HG03139 (cell line): ENCODE measurements around the gene TOR1B.
A peak's percentile ranks its signal among the peaks of the same experiment; 100 is the strongest.
"Not testable (repeated sequence)": the region's sequence is repeated elsewhere in the genome, so short reads cannot be mapped to it uniquely, and the experiment has no call there.

Experiments
- ATAC-seq: cut with Tn5 transposase; IDR thresholded peaks from one replicate; pipeline ENCODE4 v1.9.1; 2021; ENCODE audit not compliant: unreplicated experiment

The TOR1B gene, protein sequence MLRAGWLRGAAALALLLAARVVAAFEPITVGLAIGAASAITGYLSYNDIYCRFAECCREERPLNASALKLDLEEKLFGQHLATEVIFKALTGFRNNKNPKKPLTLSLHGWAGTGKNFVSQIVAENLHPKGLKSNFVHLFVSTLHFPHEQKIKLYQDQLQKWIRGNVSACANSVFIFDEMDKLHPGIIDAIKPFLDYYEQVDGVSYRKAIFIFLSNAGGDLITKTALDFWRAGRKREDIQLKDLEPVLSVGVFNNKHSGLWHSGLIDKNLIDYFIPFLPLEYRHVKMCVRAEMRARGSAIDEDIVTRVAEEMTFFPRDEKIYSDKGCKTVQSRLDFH

DNA sequence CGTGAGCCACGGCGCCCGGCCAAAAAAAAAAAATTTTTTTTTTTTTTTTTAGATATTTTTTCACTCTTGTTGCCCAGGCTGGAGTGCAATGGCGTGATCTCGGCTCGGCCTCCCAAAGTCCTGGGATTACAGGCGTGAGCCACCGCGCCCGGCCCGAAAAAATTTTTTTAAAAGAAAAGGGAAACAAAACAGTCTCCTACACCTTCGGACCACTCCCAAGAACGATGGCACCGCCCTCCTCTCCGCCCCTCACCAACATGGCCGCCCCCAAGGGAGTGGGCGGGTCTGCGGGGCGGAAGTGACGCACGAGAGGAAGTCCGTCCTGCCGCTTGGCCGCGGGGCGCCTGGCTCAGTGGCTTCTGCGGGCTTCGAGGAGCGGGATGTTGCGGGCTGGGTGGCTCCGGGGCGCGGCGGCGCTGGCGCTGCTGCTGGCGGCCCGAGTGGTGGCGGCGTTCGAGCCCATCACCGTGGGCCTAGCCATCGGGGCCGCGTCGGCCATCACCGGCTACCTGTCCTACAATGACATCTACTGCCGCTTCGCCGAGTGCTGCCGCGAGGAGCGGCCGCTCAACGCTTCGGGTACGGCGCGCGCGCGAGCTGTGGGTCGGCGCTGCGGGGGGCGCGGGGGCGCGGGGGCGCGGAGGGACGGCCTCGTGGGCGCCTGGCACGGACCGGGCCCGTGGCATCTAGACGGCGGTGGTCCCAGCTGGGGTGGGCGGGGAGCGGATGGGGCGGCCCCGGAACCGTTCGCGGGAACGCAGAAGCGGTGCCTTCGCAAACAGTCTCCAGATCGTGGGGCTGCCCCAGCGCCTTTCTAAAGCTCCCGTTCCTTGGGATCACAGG is at the start of gene TOR1B:
TOR1B (plus strand) TSS at position 352 of the 843 bp plus-strand sequence; CDS start at position 381, 29 bp downstream.
- peak; percentile 87 for ATAC-seq

DNA sequence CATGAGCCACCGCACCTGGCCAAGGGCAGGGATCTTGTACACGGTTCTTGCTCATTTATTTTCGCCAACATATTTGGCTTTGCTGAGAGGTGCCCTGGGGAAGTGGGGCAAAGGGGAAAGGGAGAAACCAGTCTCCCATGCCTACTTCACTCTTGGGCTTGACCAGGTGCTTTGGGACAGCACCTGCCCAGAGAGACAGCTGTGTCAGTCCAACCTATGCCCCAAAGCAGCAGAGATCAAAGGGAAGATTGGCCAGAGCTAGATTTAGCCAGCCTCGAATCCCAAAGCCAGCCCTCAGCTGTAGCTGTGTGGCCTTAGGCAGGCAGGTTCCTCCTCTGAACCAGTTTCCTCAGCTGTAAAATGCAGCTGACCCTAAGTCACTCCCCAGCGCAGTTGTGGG is 47.8 kb upstream of the TOR1B start:
- no peak for ATAC-seq

DNA sequence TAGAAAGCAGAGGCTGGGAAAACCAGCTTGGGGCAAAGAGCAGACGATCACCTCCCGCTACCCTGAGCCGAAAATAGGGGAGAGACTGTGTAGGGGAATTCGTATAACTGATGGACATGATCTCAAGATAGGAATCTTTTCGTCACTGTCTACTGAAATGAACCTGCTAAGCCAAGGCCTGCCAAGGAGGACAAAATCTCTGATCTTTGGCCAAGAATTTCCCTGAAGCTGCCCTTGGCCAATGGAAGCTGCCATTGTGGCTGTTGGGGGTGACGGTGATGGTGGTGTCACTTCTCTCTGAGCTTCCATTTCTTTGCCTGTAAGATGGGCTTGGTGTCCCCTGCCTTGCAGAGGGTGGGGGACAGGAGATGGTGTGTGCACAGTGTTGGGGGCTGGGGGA is 46.8 kb upstream of the TOR1B start:
- ATAC-seq, result no peak

DNA sequence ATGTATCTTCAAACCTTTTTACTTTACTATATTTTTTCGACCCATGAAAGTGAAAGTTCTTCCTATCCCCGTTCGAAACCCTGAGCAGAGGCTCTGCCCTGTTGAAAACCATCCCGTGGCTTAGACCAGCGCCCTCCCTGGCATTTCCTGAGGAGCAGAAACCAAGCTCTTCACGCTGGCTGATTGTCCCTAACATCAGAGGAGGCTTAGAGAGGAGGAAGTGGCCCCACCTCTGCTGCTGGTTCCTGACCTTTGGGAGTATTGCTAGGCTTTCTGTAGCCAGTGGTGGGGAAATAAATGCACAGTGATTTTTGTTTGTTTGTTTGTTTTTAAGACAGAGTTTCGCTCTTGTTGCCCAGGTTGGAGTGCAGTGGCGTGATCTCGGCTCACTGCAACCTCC is 45.9 kb upstream of the TOR1B start:
- no peak for ATAC-seq

DNA sequence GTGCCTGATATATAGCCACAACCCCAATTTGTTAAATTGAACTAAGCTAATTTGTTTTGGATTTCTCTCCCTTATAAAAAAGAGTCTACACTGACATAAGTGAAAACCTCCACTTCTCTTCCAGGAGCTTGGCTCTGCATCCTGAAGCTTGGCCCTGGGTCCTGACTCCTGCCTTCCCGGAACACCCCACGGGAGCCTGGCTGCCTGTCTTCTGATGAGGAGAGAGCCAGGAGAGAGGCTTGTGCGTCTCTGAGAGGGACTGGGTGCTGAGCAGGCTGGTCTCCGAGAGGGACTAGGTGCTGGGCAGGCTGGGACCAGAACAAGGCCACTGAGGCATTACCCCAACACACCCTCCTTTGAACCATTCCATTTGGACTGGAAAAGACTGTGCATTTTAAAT is 43.7 kb upstream of the TOR1B start:
- ATAC-seq, result no peak

DNA sequence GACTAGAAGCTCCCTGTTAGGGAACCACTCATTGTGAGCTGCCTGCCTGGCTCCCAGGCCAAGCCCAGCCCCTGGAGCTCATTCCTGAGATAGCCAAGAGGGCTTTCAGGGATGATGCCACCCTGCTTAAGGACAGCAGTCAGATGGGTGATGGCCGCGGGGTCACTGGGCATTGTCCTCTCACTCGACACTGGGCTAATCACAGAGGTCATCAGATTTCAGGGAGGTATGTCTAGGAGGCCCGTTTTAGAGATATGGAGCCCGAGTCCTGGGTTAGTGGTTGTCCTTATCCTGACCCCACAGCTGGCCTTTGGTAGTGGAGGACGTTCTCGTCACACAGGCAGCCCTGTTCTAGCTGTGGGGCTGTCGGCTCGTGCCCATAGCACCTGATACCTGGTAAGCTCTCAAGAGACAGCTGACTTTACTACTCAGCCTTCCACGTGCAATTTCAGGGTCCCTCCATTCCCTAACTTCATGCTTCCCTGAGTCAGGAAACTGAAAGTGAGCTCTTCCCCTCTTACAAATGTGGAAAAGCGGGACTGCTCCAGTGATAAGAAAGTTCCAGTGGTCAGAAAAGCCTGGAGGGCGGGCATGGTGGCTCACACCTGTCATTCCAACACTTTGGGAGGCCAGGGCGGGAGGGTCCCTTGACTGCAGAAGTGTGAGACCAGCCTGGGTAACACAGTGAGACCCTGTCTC is 43.0 kb upstream of the TOR1B start:
- no peak for ATAC-seq

DNA sequence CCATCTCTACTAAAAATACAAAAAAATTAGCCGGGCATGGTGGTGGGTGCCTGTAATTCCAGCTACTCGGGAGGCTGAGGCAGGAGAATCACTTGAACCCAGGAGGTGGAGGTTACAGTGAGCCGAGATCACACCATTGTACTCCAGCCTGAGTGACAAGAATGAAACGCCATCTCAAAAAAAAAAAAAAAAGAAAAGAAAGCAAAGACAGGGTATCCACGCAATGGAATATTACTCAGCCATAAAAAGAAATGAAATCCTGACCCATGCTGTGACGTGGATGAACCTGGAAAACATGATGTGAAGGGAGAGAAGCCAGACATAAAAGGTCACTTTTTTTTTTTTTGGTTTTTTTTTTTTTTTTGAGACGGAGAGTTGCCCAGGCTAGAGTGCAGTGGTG is 42.2 kb upstream of the TOR1B start:
- not testable (repeated sequence) for ATAC-seq

DNA sequence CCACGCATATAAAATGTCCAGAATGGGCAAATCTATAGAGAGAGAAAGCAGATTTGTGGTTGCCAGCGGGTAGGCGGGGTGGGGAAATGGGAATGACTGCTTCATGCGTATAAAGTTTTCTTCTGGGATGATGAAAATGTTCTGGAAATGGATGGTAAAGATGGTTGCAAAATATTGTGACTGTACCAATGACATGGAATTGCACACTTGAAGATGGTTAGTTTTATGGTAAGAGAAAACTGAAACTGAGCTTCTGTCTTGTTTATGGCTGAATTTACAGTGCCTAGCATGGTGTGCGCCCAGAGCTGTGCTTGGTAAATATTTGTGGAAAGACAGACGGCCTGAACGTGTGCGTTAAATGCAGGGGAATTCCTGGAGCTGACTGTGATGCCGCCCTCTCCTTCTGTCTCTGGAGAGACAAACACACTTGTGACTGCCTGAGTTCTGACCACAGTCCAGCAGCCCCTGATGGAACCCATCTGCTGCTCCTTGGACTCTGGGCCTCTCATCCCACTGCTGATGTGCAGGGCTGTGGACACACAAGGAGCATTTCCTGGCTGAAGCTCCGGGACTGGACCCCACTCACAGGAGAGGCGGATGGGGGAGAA is 41.6 kb upstream of the TOR1B start:
- no peak for ATAC-seq

DNA sequence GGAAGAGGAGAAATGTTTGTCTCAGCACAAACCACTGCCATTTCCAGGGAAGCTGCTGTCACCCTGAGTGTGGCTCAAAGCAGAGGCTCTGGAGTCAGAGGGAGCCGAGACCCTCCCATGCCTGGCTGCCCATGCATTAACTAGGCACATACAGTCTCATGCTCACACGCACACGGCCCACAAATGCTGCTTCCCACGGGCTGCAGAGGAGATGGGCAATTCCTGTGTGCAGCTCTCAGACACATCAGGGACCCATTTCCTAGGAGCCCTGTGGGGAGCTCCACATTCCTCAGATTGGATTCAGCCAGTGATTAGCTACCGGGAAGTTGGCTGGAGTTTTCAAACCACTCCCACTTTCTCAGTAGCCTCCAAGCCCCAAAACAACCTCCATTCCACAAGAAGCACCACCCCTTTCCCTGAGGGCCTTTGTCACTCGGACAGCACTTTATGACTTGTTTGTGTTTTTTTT is 41.0 kb upstream of the TOR1B start:
- ATAC-seq, result no peak

DNA sequence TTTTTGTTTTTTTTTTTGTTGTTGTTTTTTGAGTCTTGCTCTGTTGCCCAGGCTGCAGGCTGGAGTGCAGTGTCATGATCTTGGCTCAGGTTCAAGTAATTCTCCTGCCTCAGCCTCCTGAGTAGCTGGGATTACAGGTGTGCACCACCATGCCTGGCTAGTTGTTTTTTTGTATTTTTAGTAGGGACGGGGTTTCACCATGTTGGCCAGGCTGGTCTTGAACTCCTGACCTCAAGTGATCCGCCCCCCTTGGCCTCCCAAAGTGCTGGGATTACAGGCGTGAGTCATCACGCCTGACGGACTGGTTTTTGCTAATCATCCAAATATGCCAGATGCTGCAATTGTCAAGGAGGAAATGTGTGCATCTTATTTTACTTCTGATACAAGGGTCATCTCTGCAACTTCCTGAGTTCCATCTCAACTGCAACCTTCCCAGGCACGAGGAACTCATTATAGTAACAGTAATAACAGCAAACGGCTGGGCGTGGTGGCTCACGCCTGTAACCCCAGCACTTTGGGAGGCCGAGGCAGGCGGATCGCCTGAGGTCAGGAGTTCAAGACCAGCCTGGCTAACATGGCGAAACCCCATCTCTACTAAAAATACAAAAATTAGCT is 40.5 kb upstream of the TOR1B start:
- ATAC-seq, result not testable (repeated sequence)

DNA sequence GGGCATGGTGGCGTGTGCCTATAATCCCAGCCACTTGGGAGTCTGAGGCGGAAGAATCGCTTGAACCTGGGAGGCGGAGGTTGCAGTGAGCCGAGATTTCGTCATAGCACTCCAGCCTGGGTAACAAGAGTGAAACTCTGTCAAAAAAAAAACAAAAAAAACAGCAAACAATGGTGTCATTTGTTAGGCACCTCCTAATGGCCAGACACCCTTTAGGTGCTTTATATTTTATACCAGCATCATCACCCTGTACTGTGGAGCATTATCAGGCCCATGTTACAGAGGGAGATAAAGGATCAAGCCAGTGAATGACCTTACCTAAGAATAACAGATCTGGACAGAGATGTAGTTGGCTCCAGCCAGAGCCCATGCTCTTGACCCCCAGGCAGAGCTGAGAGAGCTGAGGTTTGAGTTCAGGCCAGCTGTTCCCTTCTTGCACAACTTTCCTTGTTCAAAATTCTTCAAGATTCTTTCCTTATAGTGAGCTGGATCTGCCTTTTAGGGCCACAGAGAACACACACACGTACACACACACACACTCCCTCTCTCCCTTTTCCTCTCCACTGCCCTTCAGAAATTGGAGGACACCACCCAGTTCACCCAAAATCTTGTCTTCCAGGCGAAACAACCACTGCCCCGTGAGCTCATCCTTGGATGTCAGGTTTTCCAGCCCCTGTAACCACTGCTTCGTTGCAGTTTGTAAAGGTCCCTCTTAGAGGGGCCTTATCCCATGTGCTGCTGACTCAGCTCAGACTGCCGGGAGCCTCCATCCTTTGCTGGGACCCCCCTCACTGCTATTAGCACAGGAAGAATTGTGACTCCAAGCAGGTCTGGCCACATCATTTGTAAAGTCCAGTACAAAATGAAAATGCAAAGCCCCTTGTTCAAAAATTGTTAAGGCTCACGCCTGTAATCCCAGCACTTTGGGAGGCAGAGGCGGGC is 39.7 kb upstream of the TOR1B start:
- no peak for ATAC-seq

DNA sequence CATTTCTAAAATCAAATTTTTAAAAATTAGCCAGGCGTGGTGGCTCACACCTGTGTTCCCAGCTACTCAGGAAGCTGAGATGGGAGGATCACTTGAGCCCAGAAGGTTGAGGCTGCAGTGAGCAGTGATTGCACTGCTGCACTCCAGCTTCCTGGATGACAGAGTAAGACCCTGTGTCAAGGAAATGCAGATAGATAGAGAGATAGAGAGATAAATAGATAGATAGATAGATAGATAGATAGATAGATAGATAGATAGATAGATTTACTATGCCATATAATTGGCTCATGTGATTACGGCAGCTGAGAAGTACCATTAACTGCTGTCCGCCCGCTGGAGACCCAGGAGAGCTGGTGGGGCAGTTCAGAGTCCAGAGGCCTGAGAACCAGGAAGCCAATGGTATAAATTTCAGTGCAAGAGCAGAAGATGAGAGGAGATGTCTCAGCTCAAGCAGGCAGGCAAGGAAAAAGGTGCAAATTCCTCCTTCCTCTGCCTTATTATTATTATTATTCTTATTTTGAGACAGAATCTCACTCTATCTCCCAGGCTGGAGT is 37.1 kb upstream of the TOR1B start:
- no peak for ATAC-seq

DNA sequence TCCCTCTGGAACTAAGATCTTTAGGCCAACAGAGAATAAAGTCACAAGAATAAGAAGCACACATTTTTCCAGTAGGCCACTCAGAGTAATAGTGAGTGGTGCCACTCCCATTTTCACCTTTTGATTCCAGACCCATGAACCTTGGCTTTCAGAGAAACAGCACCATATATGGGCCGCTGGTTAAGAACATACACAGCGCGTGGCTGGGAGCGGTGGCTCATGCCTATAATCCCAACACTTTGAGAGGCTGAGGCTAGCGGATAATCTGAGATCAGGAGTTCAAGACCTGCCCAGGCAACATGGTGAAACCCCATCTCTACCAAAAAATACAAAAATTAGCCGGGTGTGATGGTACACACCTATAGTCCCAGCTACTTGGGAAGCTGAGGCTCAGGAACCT is 34.5 kb upstream of the TOR1B start:
- no peak for ATAC-seq

DNA sequence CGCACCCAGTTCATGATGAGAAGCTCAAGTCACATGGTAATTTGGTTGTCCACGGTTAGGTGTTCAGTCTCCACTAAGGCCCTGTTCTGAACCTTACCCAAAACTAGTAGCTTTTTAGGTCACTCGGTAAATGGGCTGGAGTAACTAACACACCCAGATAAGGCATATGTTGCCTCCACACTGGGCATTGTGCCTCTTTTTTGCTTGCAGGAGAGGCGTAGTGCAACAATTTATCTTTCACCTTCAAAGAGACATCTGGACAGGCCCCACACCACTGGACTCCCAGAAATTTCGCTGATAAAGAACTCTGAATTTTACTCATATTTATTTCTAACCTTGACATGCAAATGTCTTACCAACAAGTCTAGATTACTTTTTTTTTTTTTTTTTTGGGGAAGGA is 33.3 kb upstream of the TOR1B start:
- ATAC-seq, result no peak

DNA sequence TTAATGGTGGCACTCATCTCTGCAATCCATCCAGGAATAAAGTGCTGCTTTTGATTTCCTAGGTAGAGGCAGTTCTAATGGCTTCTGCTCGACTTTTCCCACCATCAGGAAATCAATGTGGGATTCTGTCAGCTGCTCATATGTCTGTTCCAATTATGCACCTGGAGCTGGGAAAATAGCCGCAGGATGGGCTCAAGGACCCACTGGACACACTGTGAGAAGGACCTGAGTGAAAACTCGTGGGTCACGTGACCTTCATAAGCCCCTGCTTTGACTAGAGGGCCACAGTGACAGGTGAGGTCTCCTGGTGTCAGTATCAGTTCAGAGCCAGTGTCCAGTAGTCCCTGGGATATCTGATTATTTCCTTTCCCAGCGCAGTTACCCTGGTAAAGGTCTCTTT is 32.2 kb upstream of the TOR1B start:
- ATAC-seq, result no peak

DNA sequence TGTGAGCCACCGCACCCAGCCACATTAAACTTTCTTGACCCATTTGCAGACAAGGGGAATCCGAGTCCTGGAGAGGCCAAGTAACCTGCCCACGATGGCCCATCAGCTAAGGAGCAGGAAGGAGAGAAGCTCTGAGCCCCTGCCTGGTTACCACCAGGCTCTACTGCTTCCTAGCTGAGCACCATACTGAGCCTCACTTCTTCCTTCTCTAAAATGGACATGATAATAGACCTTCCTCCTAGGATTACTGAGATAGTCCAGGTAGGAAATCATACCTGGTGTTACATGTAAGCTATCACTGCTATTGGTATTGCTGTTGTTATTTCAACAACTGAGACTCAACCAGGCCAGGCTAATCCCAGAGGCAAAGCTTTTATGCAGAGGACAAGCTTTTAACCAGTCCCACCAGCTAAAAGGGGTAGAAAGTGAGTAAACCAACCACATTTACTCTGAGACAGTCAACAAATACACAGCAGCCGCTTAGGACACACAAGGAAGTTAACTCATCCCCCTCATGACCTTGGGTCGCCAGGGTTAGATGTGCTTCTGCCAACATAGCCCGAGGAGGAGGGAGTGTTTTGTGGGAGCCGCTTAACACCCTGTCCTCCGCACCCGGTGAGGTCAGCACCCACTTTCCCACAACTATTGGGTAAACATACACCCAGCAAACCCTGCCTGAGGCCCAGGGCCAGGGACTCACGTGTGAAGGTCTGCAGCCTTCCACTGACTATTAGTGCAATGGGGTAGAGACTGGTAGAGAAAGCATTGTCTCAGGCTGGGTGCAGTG is 29.5 kb upstream of the TOR1B start:
- ATAC-seq, result no peak

DNA sequence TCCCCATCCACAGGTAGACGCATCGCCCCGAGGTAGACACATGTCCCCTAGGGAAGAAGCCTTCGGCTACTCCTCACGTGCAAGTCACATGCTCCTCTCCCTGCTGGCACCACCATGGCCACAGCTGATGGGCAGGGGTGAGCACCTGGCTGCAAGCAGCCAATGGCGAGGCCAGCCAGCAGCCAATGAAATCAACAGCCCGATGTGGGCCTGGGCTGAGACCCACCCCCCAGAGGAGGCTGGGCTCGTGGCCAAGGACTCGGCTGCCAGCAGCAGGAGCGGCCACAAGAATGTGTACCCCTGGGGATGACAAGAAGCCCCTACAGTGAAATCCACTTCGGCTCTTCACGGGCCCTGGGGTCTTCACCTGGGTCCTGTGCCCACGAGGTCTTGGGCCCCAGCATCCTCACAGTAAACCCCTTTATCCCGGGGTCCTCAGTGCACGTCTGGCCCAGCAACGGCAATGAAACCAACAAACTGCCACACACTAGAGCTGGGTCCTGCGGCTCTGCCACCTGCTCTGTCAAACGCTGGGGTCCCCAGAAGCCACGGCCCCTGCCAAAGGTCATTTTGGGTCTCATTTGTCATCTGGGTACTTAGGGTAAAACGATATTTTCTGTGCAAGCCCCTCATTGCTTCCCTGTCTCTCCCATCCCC is 28.1 kb upstream of the TOR1B start:
- no peak for ATAC-seq

DNA sequence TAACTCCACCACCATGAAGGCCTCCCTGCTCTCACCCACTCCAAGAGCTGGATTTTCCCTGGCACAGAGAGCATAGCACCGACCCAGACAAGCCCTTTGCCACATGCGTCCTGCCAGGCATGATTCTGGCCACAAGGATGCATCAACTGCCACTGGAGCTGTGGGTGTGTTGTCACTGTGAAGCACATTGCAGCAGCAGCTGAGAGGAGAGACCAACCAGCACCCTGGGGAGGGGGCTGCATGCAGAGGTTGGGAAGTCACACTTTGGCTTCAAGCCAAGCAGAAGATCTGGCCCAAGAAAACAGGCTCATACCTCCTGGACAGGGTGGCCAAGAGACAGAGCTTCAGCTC is 27.6 kb upstream of the TOR1B start:
- ATAC-seq, result no peak
